GM21529 (cell line): ENCODE results near the gene NEK10.
A peak's percentile ranks its signal among the peaks of the same experiment; 100 is the strongest.

Source experiments
- ATAC-seq: cut with Tn5 transposase; IDR thresholded peaks from one replicate; pipeline ENCODE4 v1.9.1; 2021; ENCODE audit not compliant: unreplicated experiment

Gene NEK10

DNA sequence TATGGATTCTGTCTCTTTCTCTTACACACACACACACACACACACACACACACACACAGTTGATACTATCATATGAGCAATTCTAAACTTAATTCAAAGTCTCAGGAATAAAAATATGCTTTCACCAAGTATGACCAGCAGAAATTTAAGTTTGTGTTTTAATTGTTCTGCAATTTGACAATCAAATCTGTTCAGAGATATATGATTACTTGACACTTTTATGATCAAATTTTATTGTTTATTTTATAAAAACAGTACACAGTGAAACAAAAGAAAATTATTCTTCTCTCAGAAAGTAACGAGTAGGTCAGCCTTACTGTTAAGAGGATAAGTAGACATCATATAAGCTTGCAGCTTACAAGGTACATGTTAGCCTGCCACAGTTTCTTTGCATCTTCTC, 114.3 kb downstream of the NEK10 start:
- ATAC-seq = no peak

- ATAC-seq = peak; percentile 93
These were observed 115.4 kb downstream of the NEK10 start for GRCh38 chr3:27253831-27254230.

- no peak for ATAC-seq
These were observed 115.8 kb downstream of the NEK10 start for GRCh38 chr3:27253391-27253790.

- no peak for ATAC-seq
These were observed 116.5 kb downstream of the NEK10 start for GRCh38 chr3:27252646-27253045.

DNA sequence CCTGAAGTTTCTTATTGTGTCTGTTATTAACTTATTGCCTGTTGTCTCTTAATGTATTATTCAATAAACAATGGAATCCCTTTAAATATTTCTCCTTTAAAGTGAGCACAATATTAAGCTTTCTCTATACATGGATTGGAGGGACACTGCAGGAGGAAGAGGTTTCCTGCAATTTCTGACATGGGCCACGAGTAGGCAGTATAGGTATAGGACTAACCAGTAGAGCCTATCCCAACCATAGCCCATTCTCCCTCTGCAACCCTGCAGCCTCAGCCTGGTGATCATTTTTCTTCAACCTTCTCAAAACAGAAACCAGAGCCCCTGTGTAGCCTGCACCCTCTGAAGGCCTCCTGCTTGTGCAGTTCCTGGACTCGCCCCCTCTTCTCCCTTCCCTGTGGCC, 124.8 kb downstream of the NEK10 start:
- ATAC-seq = no peak

DNA sequence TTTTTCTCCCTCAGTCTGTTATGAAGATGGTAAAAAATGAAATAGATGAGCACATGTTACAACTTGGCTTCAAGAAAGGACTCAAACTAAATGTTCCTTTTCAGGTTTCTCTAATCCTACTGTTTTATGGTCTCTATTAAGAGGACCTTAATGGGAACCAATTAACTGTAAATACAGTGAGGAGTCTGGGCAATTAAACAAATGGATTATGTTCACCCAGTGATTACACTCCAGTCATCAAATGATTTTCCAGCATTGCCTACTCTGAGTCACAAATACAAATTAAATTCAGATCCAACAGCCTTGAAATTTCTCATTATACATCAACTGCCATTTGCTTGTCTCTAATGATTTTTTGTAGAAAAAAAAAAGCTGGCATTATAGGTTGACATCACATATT, 129.2 kb downstream of the NEK10 start:
- no peak for ATAC-seq

GRCh38 chr3:27228805-27229204, 140.4 kb downstream of the NEK10 start:
- ATAC-seq = peak; percentile 70

DNA sequence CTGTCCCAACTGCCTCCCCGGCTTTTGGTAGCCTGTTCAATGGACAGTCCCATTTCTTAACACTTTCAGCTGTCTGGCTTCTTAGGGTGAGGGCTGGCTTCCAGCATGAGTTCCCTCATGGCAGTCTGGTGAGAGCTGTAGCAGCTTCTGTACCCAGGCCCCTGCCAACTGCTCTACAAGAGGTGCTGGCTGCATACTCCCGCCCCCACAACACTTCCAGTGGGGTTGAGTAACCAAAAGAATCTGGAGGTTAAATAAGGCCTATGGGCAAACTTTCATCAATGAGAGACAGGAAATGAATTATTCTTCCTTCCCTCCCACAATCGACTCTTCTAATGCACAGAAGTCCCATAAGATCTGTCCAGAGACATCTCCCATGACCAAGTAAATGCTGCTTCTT, 145.0 kb downstream of the NEK10 start:
- ATAC-seq = no peak

DNA sequence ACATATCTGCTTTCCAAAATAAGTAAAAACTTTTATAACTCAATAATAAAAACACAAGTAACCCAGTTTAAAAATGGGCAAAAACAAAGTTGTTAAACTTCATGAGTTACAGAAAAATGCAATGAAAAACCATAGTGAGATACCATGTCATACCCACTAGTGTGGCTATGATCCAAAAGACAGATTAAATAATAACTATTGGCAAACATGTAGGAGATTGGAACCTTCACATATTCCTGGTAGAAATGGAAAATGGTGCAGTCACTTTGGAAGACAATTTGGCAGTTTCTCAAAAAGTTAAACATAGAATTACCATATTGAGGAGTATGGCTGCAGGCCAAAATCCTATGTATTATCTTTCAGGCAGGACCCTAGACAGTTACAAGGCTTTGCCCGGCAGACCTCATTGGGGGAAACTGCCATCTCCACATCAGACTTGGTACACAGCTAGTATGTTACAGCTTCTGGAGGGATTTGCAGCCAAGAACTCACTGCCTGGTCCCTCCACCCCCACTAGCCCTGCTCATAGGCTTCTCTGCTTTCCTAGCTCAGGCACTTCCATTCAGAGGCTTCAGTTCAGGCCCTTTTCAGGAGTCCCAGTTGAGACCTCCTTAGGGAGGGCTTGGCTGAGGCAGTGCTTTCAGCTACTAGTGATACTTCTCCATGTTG, 147.8 kb downstream of the NEK10 start:
- ATAC-seq = no peak

- ATAC-seq = no peak
These were observed 149.0 kb downstream of the NEK10 start for GRCh38 chr3:27220166-27220565.

GRCh38 chr3:27219127-27219845, 149.9 kb downstream of the NEK10 start:
- ATAC-seq = no peak

- no peak for ATAC-seq
These were observed 152.1 kb downstream of the NEK10 start for GRCh38 chr3:27216955-27217552.

- ATAC-seq = no peak
These were observed 152.8 kb downstream of the NEK10 start for GRCh38 chr3:27216295-27216855.

DNA sequence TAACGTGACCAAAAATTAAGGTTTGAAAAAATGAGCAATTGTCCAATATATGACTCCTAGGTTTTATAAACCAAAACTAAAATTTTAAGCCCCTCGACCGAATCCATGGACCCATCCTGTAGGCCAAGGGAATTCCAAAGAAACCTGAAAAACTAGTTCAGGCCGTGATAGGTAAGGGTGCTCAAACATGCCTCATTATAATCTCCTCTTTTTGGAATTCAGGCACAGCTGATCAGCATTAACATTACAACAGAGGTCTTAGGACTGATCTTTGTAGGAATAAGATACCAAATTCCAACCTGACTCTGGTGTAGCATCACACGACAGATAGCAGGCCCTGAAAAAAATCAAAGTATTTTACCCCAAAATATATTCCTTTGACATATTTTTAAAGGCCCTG, 155.7 kb downstream of the NEK10 start:
- ATAC-seq = no peak

GRCh38 chr3:27209617-27210264, 159.4 kb downstream of the NEK10 start:
- peak; percentile 73 for ATAC-seq

- ATAC-seq = no peak
These were observed 160.1 kb downstream of the NEK10 start for GRCh38 chr3:27208961-27209616.

DNA sequence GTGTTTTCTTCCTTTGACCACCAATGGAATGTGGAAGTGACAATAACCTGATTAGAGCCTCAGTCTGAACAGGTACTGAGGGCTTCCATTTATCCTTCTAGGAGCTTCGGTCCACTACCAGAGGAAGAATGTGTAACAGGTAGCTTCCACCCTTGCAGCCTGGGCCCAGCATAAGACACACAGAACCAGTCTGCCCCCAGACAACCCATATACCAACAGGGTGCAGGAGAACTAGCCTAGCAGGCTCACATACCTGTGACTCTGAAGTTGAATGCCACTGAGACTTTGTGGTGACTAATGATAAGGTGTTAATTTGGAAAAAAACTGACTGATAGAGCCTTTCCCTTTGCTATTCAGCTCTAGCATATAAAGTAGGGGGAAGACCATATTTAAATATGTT, 166.2 kb downstream of the NEK10 start:
- no peak for ATAC-seq

DNA sequence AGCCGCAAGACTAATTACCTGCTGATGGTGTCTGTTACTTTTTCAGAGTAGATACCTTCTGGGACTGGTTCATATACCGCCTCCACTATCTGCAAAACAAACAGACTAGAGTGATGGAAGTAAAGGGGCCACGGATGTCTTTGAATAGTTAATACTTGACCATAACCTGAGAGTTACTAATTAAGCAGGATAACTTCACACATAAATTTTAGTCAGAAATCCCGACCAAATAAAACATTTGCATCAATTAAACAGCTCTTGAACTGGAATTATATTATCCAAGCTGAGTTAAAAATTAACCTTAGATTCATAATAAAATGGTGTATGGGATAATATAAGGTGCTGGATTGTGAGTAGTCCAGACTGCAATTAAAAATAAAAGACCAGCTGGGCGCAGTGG, 167.7 kb downstream of the NEK10 start:
- no peak for ATAC-seq

DNA sequence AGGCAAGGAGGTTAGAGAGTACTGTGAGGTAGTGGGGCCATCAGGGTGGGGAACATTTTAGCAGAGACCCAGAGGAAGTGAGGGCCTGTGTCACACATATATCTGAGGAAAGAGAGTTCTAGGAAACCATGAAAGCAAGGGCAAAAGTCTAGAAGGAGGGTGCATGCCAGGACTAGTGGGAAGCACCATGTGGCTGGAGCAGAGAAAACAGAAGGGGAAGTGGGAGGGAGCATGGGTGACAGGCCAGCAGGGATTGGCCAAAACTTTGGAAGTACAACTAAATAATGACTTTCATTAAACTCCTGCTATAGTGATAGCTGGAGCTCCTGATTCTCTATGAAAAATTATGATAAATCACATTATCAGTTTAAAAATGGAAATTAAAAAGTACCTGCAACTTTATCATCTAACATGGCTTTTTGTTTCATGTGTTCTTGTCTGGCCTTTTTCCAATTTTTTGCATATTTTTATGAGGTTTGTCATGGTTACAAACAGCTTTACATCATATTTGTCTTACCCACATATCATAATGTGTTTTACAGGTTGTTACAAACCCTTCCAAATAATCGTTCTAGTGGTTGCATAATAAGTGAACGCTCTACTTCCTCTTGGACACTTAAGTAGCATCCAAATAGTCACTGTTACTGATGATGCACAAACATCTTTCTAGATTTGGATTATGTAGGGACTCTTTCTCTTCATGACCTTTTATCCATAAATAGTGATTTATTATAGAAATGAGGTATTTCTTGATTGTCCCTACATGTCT, 168.3 kb downstream of the NEK10 start:
- no peak for ATAC-seq

DNA sequence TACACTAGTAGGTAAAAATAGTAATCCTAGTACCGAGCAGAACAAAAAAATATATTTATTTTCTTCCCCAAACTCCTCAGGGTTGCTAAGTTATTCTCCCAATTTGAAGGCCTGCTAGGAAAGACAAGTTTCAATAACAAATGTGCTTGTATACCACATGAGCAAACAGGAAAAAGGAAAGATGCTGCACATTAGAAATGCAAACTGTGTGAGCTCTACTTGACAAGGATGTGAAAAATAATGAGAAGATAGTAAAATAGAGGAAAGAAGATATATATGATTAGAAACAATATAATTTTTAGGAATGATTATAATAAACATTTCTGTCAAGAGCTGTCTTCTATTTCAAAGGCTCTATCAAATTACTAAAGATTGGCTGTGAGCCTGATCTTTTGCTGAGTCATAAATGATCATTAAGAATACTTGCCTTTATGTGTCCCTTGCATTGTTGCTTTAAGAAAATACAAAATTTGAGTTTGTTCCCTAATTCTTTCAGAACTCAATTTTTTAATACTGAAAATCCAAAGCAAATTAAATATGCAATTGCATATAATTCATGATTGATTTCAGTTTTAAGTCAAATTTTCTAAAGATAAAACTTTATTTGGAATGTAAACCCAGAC, 174.2 kb downstream of the NEK10 start:
- ATAC-seq = no peak
